ENCODE results near the gene ARHGEF5.
"Not testable (repeated sequence)": the region's sequence is repeated elsewhere in the genome, so short reads cannot be mapped to it uniquely, and the experiment has no call there.

GRCh38 chr7:144331221-144331995 lies 23.8 kb upstream of the ARHGEF5 start:
- not testable (repeated sequence) for TF ChIP-seq CTCF, POLR2AphosphoS5, POLR2A, EP300 (IDR thresholded peaks at IDR 0.05)

Measured in suprapubic skin (tissue), 4 donors.